Raji (cell line): Measurements from ENCODE around the gene PPP1R9B.

ENCODE experiments used
- POLR2A ChIP-seq: IDR thresholded peaks from 2 replicates; pipeline ENCODE4 v1.6.1; 2011; ENCODE audit warnings: low read depth, low read length, control low read depth; ENCODE audit not compliant: insufficient read depth

Gene PPP1R9B, protein sequence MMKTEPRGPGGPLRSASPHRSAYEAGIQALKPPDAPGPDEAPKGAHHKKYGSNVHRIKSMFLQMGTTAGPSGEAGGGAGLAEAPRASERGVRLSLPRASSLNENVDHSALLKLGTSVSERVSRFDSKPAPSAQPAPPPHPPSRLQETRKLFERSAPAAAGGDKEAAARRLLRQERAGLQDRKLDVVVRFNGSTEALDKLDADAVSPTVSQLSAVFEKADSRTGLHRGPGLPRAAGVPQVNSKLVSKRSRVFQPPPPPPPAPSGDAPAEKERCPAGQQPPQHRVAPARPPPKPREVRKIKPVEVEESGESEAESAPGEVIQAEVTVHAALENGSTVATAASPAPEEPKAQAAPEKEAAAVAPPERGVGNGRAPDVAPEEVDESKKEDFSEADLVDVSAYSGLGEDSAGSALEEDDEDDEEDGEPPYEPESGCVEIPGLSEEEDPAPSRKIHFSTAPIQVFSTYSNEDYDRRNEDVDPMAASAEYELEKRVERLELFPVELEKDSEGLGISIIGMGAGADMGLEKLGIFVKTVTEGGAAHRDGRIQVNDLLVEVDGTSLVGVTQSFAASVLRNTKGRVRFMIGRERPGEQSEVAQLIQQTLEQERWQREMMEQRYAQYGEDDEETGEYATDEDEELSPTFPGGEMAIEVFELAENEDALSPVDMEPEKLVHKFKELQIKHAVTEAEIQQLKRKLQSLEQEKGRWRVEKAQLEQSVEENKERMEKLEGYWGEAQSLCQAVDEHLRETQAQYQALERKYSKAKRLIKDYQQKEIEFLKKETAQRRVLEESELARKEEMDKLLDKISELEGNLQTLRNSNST

DNA sequence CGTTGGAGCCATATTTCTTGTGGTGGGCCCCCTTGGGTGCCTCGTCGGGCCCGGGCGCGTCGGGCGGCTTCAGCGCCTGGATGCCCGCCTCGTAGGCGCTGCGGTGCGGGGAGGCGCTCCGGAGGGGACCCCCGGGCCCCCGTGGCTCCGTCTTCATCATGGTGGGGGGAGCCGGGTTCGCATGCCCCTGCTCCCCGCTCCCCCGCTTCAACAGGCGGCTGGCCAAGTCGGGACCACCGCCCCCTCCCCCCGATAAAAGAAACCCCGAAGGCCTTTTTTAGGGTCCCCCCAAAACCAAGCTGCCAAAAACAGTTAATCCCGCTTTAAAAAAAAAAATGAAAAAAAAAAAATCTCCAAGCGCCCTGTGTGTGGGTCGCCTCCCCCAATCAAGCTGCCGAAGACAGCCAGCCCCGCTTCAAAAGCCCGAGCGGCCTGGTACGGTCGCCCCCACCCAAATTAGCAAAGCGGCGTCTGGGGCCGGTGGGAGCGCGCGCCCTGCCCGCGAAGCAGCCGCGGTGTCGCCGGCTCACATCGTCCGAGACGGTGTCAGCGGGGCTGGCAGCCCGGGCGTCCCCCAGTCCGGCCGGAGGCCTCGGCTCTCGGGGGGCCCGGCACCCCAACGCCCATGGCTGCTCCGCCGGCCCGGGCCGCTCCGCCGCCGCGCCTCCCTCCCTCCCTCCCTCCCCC is at the start of gene PPP1R9B:
TSS of gene PPP1R9B (minus strand) at position 324 of the 687 bp plus-strand sequence. CDS start at position 160, 164 bp downstream.
- no peak for TF ChIP-seq POLR2A

- TF ChIP-seq POLR2A, result no peak
Observed at GRCh38 chr17:50199803-50200456, 49.5 kb upstream of the PPP1R9B start.

GRCh38 chr17:50199211-50199802 is 48.8 kb upstream of the PPP1R9B start:
- TF ChIP-seq POLR2A, result no peak

GRCh38 chr17:50198026-50198669 is 47.7 kb upstream of the PPP1R9B start:
- no peak for TF ChIP-seq POLR2A

GRCh38 chr17:50196826-50197225 is 46.3 kb upstream of the PPP1R9B start:
- no peak for TF ChIP-seq POLR2A

DNA sequence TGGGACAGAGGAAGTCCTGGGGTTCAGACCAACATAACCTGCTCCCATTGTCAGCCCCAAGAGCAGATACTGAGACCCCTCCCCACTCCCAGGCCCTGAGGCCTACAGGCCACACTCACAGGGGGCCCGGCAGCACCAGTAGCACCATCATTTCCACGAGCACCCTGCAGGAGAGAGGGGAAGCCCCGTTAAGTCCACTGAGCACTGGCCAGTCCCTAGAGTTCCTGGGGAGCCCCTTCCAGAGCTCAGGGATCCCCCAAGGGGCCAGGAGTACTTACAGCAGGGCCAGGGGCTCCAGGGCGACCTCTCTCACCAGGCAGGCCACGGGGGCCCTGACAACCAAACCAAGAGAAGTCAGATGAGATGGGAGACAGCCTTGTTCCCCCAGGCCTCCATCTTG is 45.6 kb upstream of the PPP1R9B start:
- TF ChIP-seq POLR2A, result no peak

- no peak for TF ChIP-seq POLR2A
Observed at GRCh38 chr17:50194934-50195865, 44.7 kb upstream of the PPP1R9B start.

DNA sequence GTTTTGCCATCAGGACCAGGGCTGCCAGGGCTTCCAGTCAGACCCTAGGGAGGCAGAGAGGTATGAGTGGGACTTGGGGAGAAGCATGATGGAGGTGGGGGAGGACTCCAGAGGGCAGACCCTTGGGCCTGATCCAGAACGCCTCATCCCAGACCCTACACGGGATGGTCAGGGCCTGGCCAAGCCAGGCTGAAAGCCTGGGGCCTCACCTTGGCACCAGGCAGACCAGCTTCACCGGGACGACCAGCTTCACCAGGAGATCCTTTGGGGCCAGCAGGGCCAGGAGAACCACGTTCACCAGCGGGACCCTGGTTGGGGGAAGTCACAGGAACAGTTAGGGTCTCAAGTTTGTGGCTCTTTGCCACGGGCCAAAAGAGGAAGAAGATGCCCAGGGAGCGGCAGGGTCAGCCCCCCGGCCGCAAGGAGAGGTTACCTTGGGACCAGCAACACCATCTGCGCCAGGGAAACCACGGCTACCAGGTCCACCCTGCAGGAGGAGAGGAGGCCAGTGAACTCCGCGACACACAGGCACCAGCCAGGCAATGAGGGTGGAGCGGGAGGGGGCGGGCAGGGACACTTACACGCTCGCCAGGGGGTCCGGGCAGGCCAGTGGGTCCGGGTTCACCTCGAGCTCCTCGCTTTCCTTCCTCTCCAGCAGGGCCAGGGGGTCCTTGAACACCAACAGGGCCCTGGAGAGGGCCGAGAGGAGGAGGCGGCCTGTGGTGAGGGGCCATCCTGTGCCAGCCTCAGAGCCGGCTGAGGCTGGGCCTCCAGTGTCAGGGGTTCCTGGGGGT is 43.9 kb upstream of the PPP1R9B start:
- TF ChIP-seq POLR2A, result no peak

- no peak for TF ChIP-seq POLR2A
Observed at GRCh38 chr17:50192618-50193291, 42.3 kb upstream of the PPP1R9B start.

- TF ChIP-seq POLR2A, result no peak
Observed at GRCh38 chr17:50192144-50192617, 41.7 kb upstream of the PPP1R9B start.

GRCh38 chr17:50191359-50192143 is 41.1 kb upstream of the PPP1R9B start:
- TF ChIP-seq POLR2A, result no peak
